Upper lobe of left lung (tissue), 4 donors: Measurements from ENCODE around the gene XPNPEP2.

ENCODE experiments used
- EP300 ChIP-seq, 4 donors: sonication (generic); formaldehyde crosslinking; IDR thresholded peaks; one replicate each; pipeline ENCODE4 v1.5.1; 2017; ENCODE audit warnings: antibody characterized with exemption in 4 of 4, control low read depth in 2 of 4
- POLR2A ChIP-seq, 4 donors: fragments of 450-650 bp; IDR thresholded peaks; one replicate each; pipeline ENCODE4 v1.5.1; 2016 to 2017; ENCODE audit warnings: antibody characterized with exemption in 4 of 4, mild to moderate bottlenecking in 2 of 4
- POLR2AphosphoS5 ChIP-seq, 2 donors: sonication (generic); formaldehyde crosslinking; IDR thresholded peaks; one replicate each; pipeline ENCODE4 v1.5.1; 2017; ENCODE audit warnings: antibody characterized with exemption in 2 of 2
- TF ChIP-seq, protein P1 (sequence below), 6 experiments: fragments of 450-650 bp in 4 of 6; fragments of 200-600 bp in 2 of 6; sonication (generic) in 2 of 6; IDR thresholded peaks; one replicate each; pipeline ENCODE4 v1.5.1; 2016 to 2019; ENCODE audit warnings: antibody characterized with exemption in 6 of 6

DNA sequence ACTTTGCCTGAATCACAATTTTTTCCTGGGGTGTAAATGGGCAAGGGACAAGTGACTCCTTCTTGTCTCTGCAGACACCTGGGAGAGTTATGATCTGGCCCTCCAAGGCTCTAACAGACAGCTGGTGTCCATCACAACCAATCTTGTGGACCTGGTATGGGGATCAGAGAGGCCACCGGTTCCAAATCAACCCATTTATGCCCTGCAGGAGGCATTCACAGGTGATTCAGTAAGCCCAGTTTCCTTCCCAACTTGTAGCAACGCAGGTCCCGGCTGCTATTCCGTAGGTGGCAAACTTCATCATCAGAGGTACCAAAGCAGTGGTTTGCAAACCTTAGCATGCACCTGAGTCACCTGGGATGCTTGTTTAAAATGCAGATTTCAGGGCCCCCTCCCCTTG lies 8.8 kb downstream of the XPNPEP2 start:
- TF ChIP-seq, protein P1, sequence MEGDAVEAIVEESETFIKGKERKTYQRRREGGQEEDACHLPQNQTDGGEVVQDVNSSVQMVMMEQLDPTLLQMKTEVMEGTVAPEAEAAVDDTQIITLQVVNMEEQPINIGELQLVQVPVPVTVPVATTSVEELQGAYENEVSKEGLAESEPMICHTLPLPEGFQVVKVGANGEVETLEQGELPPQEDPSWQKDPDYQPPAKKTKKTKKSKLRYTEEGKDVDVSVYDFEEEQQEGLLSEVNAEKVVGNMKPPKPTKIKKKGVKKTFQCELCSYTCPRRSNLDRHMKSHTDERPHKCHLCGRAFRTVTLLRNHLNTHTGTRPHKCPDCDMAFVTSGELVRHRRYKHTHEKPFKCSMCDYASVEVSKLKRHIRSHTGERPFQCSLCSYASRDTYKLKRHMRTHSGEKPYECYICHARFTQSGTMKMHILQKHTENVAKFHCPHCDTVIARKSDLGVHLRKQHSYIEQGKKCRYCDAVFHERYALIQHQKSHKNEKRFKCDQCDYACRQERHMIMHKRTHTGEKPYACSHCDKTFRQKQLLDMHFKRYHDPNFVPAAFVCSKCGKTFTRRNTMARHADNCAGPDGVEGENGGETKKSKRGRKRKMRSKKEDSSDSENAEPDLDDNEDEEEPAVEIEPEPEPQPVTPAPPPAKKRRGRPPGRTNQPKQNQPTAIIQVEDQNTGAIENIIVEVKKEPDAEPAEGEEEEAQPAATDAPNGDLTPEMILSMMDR (IDR thresholded peaks at IDR 0.05), result no peak
- TF ChIP-seq POLR2AphosphoS5 (IDR thresholded peaks at IDR 0.05) (no peak), POLR2A (IDR thresholded peaks at IDR 0.05) (no peak), EP300 (IDR thresholded peaks at IDR 0.05) (no peak)
